GM21786 (cell line): Measurements from ENCODE around the gene SNED1.

Source experiments
- ATAC-seq: cut with Tn5 transposase; IDR thresholded peaks from one replicate; pipeline ENCODE4 v1.9.1; 2021; ENCODE audit not compliant: unreplicated experiment

SNED1 gene

GRCh38 chr2:240997856-240998705 is at the start of gene SNED1:
Gene SNED1 (plus strand): TSS chr2:240998618. CDS start chr2:240998838, 220 bp downstream.
- ATAC-seq = no peak

- ATAC-seq = no peak
Measured at GRCh38 chr2:240948905-240949790, 49.3 kb upstream of the SNED1 start.

- no peak for ATAC-seq
Measured at GRCh38 chr2:240949791-240950705, 48.4 kb upstream of the SNED1 start.

GRCh38 chr2:240951045-240951594 is 47.3 kb upstream of the SNED1 start:
- ATAC-seq = no peak

- no peak for ATAC-seq
Measured at GRCh38 chr2:240952496-240953246, 45.7 kb upstream of the SNED1 start.

GRCh38 chr2:240953426-240954410 is 44.7 kb upstream of the SNED1 start:
- ATAC-seq = no peak

GRCh38 chr2:240954436-240955305 is 43.7 kb upstream of the SNED1 start:
- no peak for ATAC-seq

- ATAC-seq = no peak
Measured at GRCh38 chr2:240955306-240956170, 42.9 kb upstream of the SNED1 start.

GRCh38 chr2:240956171-240956934 is 42.1 kb upstream of the SNED1 start:
- no peak for ATAC-seq

GRCh38 chr2:240956935-240957655 is 41.3 kb upstream of the SNED1 start:
- ATAC-seq = no peak

GRCh38 chr2:240957656-240958365 is 40.6 kb upstream of the SNED1 start:
- ATAC-seq = no peak

GRCh38 chr2:240958366-240959213 is 39.8 kb upstream of the SNED1 start:
- ATAC-seq = no peak

GRCh38 chr2:240959214-240959940 is 39.0 kb upstream of the SNED1 start:
- ATAC-seq = no peak
